Right lobe of liver (tissue), 4 donors: ENCODE results near the gene OAS2.

Experiments
- CTCF ChIP-seq, 4 donors: fragments of 200-600 bp in 3 of 4; fragments of 450-650 bp in 1 of 4; IDR thresholded peaks; one replicate each; pipeline versions ENCODE4 v1.5.1 to v1.8.0; 2016 to 2022; ENCODE audit warnings: antibody characterized with exemption in 4 of 4, mild to moderate bottlenecking in 2 of 4
- POLR2A ChIP-seq: fragments of 450-650 bp; IDR thresholded peaks from one replicate; pipeline ENCODE4 v1.6.1; 2017; ENCODE audit warnings: antibody characterized with exemption, mild to moderate bottlenecking
- donor health status: DM: no; HTN: no; CAD: no.
- donor health status: DM: no; HTN: no; CAD: no.
- donor health status: DM: no; HTN: yes; CAD: no.

- no peak for TF ChIP-seq CTCF (IDR thresholded peaks at IDR 0.05)
- TF ChIP-seq POLR2A: no peak
Measured at GRCh38 chr12:113010701-113011100, 32.4 kb downstream of the OAS2 start.
